ENCODE results near the gene FKBP6. TPM values are rescaled to one million over a fixed set of nuclear protein-coding genes. Genes with fewer than 3 reads are reported as not detected.
"Not testable (repeated sequence)": the region's sequence is repeated elsewhere in the genome, so short reads cannot be mapped to it uniquely, and the experiment has no call there.

Gene FKBP6
- total RNA-seq, 1 experiment from 2014 or later, result 0.11 TPM

- ChIA-PET POLR2A (interaction anchor here (0.6 kb wide), 2 partner anchors 24 to 117 kb away, joined by 3 to 4 read pairs; no protein-coding TSS in a partner anchor), CTCF (interaction anchor here (0.6 to 3.7 kb wide), 8 partner anchors 8 to 341 kb away, joined by 3 to 20 read pairs (median 4); no protein-coding TSS in a partner anchor)
- no peaks in the 10 kb centered on the region for H3K36me3 Mint-ChIP-seq
- TF ChIP-seq HMGXB4 (CRISPR knock-in tag; IDR thresholded peaks at IDR 0.05), result no peak
- TF ChIP-seq, protein P1, sequence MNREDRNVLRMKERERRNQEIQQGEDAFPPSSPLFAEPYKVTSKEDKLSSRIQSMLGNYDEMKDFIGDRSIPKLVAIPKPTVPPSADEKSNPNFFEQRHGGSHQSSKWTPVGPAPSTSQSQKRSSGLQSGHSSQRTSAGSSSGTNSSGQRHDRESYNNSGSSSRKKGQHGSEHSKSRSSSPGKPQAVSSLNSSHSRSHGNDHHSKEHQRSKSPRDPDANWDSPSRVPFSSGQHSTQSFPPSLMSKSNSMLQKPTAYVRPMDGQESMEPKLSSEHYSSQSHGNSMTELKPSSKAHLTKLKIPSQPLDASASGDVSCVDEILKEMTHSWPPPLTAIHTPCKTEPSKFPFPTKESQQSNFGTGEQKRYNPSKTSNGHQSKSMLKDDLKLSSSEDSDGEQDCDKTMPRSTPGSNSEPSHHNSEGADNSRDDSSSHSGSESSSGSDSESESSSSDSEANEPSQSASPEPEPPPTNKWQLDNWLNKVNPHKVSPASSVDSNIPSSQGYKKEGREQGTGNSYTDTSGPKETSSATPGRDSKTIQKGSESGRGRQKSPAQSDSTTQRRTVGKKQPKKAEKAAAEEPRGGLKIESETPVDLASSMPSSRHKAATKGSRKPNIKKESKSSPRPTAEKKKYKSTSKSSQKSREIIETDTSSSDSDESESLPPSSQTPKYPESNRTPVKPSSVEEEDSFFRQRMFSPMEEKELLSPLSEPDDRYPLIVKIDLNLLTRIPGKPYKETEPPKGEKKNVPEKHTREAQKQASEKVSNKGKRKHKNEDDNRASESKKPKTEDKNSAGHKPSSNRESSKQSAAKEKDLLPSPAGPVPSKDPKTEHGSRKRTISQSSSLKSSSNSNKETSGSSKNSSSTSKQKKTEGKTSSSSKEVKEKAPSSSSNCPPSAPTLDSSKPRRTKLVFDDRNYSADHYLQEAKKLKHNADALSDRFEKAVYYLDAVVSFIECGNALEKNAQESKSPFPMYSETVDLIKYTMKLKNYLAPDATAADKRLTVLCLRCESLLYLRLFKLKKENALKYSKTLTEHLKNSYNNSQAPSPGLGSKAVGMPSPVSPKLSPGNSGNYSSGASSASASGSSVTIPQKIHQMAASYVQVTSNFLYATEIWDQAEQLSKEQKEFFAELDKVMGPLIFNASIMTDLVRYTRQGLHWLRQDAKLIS (CRISPR knock-in tag; IDR thresholded peaks at IDR 0.05; ENCODE audit: borderline replicate concordance), result no peak
- no peak for TF ChIP-seq JAZF1 (CRISPR knock-in tag; IDR thresholded peaks at IDR 0.05)
- no peak for TF ChIP-seq KAT7 (CRISPR knock-in tag; IDR thresholded peaks at IDR 0.05; ENCODE audit: borderline replicate concordance)
- TF ChIP-seq, protein P2, sequence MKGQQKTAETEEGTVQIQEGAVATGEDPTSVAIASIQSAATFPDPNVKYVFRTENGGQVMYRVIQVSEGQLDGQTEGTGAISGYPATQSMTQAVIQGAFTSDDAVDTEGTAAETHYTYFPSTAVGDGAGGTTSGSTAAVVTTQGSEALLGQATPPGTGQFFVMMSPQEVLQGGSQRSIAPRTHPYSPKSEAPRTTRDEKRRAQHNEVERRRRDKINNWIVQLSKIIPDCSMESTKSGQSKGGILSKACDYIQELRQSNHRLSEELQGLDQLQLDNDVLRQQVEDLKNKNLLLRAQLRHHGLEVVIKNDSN (CRISPR knock-in tag; IDR thresholded peaks at IDR 0.05), result no peak
- no peak for TF ChIP-seq CTCF (IDR thresholded peaks at IDR 0.05)
- TF ChIP-seq SOX15 (CRISPR knock-in tag; IDR thresholded peaks at IDR 0.05), result no peak
- TF ChIP-seq SP1 (CRISPR knock-in tag; conservative IDR thresholded peaks at IDR 0.05), result no peak
- TF ChIP-seq EMX1 (CRISPR knock-in tag; IDR thresholded peaks at IDR 0.05), result no peak
- peak; percentile 79 for ATAC-seq
- no peaks in the 10 kb centered on the region for H3K9me3 Mint-ChIP-seq
- H3K4me3 Mint-ChIP-seq, result peak overlapping the region; percentile 73
- H3K4me1 Mint-ChIP-seq, result peaks cover 19% of the 10 kb centered on the region
- H3K27me3 Mint-ChIP-seq (ENCODE audit: low read depth), result peaks cover 4% of the 10 kb centered on the region
- DNase-seq (ENCODE audit: low spot score), result peak; percentile 38
- H3K27ac Mint-ChIP-seq, result peak overlapping the region; percentile 51
These were observed 69.7 kb downstream of the FKBP6 start for GRCh38 chr7:73397521-73398281.

GRCh38 chr7:73399185-73400050, 71.5 kb downstream of the FKBP6 start:
- H3K27me3 Mint-ChIP-seq (ENCODE audit: low read depth); H3K27ac Mint-ChIP-seq; POLR2A ChIA-PET; H3K36me3 Mint-ChIP-seq; DNase-seq (ENCODE audit: low spot score); H3K9me3 Mint-ChIP-seq; ATAC-seq; H3K4me3 Mint-ChIP-seq: not testable (repeated sequence)
- CTCF ChIA-PET, result interaction anchor here (3.7 kb wide), 1 partner anchor 75 kb away, joined by 20 read pairs; no protein-coding TSS in a partner anchor
- H3K4me1 Mint-ChIP-seq, result peaks cover 19% of the 10 kb centered on the region

GRCh38 chr7:73404860-73405259, 76.9 kb downstream of the FKBP6 start:
- H3K27me3 Mint-ChIP-seq (ENCODE audit: low read depth); H3K4me1 Mint-ChIP-seq; H3K36me3 Mint-ChIP-seq; CTCF ChIA-PET; POLR2A ChIA-PET; H3K4me3 Mint-ChIP-seq; DNase-seq (ENCODE audit: low spot score); ATAC-seq; H3K9me3 Mint-ChIP-seq; H3K27ac Mint-ChIP-seq: not testable (repeated sequence)

Other genes with a start within 250 kb of the FKBP6 start
- gene SPDYE9, start 242.1 kb upstream of the FKBP6 start, total RNA-seq (2021), result not detected in 3 replicates
- 57.0 to 62.2 TPM (median 62.2 TPM) in 3 replicates for gene NSUN5, start 19.3 kb upstream of the FKBP6 start, total RNA-seq (2021)
- gene TRIM50, start 79 bp upstream of the FKBP6 start, total RNA-seq (2021), result 0.15 to 0.16 TPM in 2 of 3 replicates, not detected in the other
- 4.0 to 5.2 TPM (median 4.5 TPM) in 3 replicates for gene FZD9, start 105.6 kb downstream of the FKBP6 start, total RNA-seq (2021)
- 64.9 to 66.5 TPM (median 66.3 TPM) in 3 replicates for gene BAZ1B, start 194.1 kb downstream of the FKBP6 start, total RNA-seq (2021)
- 26.0 to 28.5 TPM (median 27.7 TPM) in 3 replicates for gene BCL7B, start 229.5 kb downstream of the FKBP6 start, total RNA-seq (2021)

Measured in WTC11 (cell line).